SU-DHL-6 (cell line): ENCODE data around the gene NUMB.
A peak's percentile ranks its signal among the peaks of the same experiment; 100 is the strongest.
"Not testable (repeated sequence)": the region's sequence is repeated elsewhere in the genome, so short reads cannot be mapped to it uniquely, and the experiment has no call there.

Source experiments
- H2AFZ ChIP-seq: fragments of 200-600 bp; sonication (generic); 2 replicates; pipeline ENCODE4 v1.6.1; 2014; ENCODE audit warnings: low read depth, mild to moderate bottlenecking, moderate library complexity, mixed read lengths, antibody characterized with exemption, low read length; ENCODE audit not compliant: severe bottlenecking
- H3F3A ChIP-seq: fragments of 200-600 bp; shearing (Covaris generic); 2 replicates; pipeline ENCODE4 v1.6.0; 2016; ENCODE audit warnings: antibody characterized with exemption, mild to moderate bottlenecking; ENCODE audit not compliant: insufficient read depth
- H3K27ac ChIP-seq: fragments of 200-600 bp; sonication (generic); 2 replicates; pipeline ENCODE4 v1.5.1; 2016; ENCODE audit warnings: low read depth, mild to moderate bottlenecking, low read length, moderate library complexity, mixed read lengths
- H3K27me3 ChIP-seq: fragments of 200-600 bp; sonication (generic), shearing (Covaris generic); 2 replicates; pipeline ENCODE4 v1.6.0; 2014; ENCODE audit warnings: mild to moderate bottlenecking, low read length
- H3K36me3 ChIP-seq: fragments of 200-600 bp; sonication (generic); 2 replicates; pipeline ENCODE4 v1.6.1; 2014; ENCODE audit warnings: mild to moderate bottlenecking, low read length, mixed read lengths
- H3K4me2 ChIP-seq: fragments of 300-600, 200-600 bp; shearing (Covaris generic), sonication (generic); 2 replicates; pipeline ENCODE4 v1.6.0; 2014; ENCODE audit warnings: low read length, low read depth, mild to moderate bottlenecking; ENCODE audit not compliant: poor library complexity, severe bottlenecking
- H3K4me3 ChIP-seq: fragments of 200-600 bp; sonication (generic); 2 replicates; pipeline ENCODE4 v1.5.1; 2014; ENCODE audit warnings: antibody characterized with exemption, low read length, mild to moderate bottlenecking, mixed read lengths; ENCODE audit not compliant: insufficient read depth, poor library complexity, severe bottlenecking
- H3K79me2 ChIP-seq: fragments of 200-600 bp; sonication (generic); 2 replicates; pipeline ENCODE4 v1.6.1; 2014; ENCODE audit warnings: mild to moderate bottlenecking, low read length, moderate library complexity; ENCODE audit not compliant: insufficient read depth
- H3K9ac ChIP-seq: fragments of 200-600 bp; sonication (generic); 2 replicates; pipeline ENCODE4 v1.7.0; 2014; ENCODE audit warnings: mild to moderate bottlenecking, low read length
- H3K9me2 ChIP-seq: fragments of 200-600 bp; sonication (generic); replicated peaks from 2 replicates; pipeline ENCODE4 v1.6.1; 2014; ENCODE audit warnings: low read length; ENCODE audit not compliant: insufficient read depth
- H3K9me3 ChIP-seq: fragments of 200-600 bp; sonication (generic); 2 replicates; pipeline ENCODE4 v1.6.1; 2014; ENCODE audit warnings: low read length, mixed read lengths; ENCODE audit not compliant: insufficient read depth
- H4K20me1 ChIP-seq: fragments of 200-600 bp; sonication (generic); 2 replicates; pipeline ENCODE4 v1.6.1; 2014; ENCODE audit warnings: low read depth, mild to moderate bottlenecking, antibody characterized with exemption, low read length, moderate library complexity, mixed read lengths
- EZH2phosphoT487 ChIP-seq: fragments of 200-600 bp; sonication (generic), shearing (Covaris generic); conservative IDR thresholded peaks from 2 replicates; pipeline ENCODE4 v1.6.1; 2018; ENCODE audit warnings: mild to moderate bottlenecking, antibody characterized with exemption, low read length, moderate library complexity, mixed read lengths
- TF ChIP-seq, protein P1 (sequence below): fragments of 200-600 bp; sonication (generic); IDR thresholded peaks from one replicate; pipeline ENCODE4 v1.5.1; 2017; ENCODE audit warnings: antibody characterized with exemption, mild to moderate bottlenecking, low read length, moderate library complexity; ENCODE audit not compliant: insufficient read depth, poor library complexity, severe bottlenecking

The NUMB gene

GRCh38 chr14:73422515-73422914, 35.8 kb downstream of the NUMB start:
- Histone ChIP-seq H2AFZ (no peak overlapping the region), H3K27ac (no peak overlapping the region), H3F3A (no peaks in the 10 kb centered on the region), H4K20me1 (no peaks in the 10 kb centered on the region), H3K4me2 (no peak overlapping the region), H3K9me3 (no peaks in the 10 kb centered on the region), H3K27me3 (no peaks in the 10 kb centered on the region), H3K79me2 (no peaks in the 10 kb centered on the region; the same call in 1 of the 2 replicates), H3K9me2 (no peaks in the 10 kb centered on the region), H3K9ac (no peak overlapping the region), H3K4me3 (no peak overlapping the region), H3K36me3 (no peaks in the 10 kb centered on the region)
- no peak for TF ChIP-seq EZH2phosphoT487
- TF ChIP-seq, protein P1, sequence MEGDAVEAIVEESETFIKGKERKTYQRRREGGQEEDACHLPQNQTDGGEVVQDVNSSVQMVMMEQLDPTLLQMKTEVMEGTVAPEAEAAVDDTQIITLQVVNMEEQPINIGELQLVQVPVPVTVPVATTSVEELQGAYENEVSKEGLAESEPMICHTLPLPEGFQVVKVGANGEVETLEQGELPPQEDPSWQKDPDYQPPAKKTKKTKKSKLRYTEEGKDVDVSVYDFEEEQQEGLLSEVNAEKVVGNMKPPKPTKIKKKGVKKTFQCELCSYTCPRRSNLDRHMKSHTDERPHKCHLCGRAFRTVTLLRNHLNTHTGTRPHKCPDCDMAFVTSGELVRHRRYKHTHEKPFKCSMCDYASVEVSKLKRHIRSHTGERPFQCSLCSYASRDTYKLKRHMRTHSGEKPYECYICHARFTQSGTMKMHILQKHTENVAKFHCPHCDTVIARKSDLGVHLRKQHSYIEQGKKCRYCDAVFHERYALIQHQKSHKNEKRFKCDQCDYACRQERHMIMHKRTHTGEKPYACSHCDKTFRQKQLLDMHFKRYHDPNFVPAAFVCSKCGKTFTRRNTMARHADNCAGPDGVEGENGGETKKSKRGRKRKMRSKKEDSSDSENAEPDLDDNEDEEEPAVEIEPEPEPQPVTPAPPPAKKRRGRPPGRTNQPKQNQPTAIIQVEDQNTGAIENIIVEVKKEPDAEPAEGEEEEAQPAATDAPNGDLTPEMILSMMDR, result no peak

- H3K4me3 ChIP-seq, result no peak overlapping the region
- no peak overlapping the region for H3K27ac ChIP-seq
- H3K9ac ChIP-seq, result no peak overlapping the region
- no peak overlapping the region for H2AFZ ChIP-seq
- no peaks in the 10 kb centered on the region for H3K9me2 ChIP-seq
- H3F3A ChIP-seq, result peaks cover 4% of the 10 kb centered on the region; the same call in 1 of the 2 replicates
- no peaks in the 10 kb centered on the region for H4K20me1 ChIP-seq
- TF ChIP-seq, protein P1, result no peak
- no peak for TF ChIP-seq EZH2phosphoT487
- H3K4me2 ChIP-seq, result no peak overlapping the region
- no peaks in the 10 kb centered on the region for H3K36me3 ChIP-seq
- no peaks in the 10 kb centered on the region for H3K27me3 ChIP-seq
- no peaks in the 10 kb centered on the region for H3K9me3 ChIP-seq
- H3K79me2 ChIP-seq, result peaks cover 4% of the 10 kb centered on the region
Observed at GRCh38 chr14:73418227-73418626, 40.1 kb downstream of the NUMB start.

- H3K9me3 ChIP-seq, H3K36me3 ChIP-seq, H3K27me3 ChIP-seq, H3K79me2 ChIP-seq, H2AFZ ChIP-seq, H3K27ac ChIP-seq, H3K4me3 ChIP-seq, H3K9ac ChIP-seq, H3K4me2 ChIP-seq, H3K9me2 ChIP-seq, H4K20me1 ChIP-seq: not testable (repeated sequence)
- peaks cover 15% of the 10 kb centered on the region for H3F3A ChIP-seq
Observed at GRCh38 chr14:73406248-73406647, 52.1 kb downstream of the NUMB start.

DNA sequence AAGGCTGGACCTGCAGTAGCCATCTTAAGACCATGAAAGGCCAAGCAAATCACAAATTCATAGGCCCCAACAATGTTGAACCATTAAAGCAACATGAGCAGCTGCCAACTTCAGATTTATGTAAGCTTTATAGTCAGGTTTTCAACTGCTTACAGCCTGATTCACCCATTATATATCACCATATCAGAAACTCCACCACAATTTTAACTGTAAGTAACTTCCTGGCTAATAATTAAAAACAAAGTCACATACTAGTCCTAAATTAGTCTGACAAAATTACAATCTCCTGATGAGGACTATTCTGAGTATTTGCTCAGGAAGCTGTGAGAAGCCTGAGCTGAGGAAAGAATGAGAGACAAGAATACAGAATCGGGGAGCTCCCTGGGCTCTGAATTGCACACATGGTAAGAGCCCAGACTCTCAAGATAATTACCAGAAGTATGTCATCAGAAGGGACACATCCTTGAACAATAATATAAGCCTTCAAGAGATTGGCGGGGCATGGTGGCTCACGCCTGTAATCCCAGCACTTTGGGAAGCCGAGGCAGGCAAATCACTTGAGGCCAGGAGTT, 55.1 kb downstream of the NUMB start:
- TF ChIP-seq EZH2phosphoT487, result no peak
- TF ChIP-seq, protein P1, result no peak
- H3K27me3 ChIP-seq, result no peaks in the 10 kb centered on the region
- peak overlapping the region; percentile 51 for H3K27ac ChIP-seq
- H3K79me2 ChIP-seq, result no peaks in the 10 kb centered on the region
- H4K20me1 ChIP-seq, result no peaks in the 10 kb centered on the region
- no peaks in the 10 kb centered on the region for H3K36me3 ChIP-seq
- H3K9ac ChIP-seq, result no peak overlapping the region
- peaks cover 15% of the 10 kb centered on the region for H3F3A ChIP-seq
- H3K9me2 ChIP-seq, result no peaks in the 10 kb centered on the region
- no peak overlapping the region for H3K4me3 ChIP-seq
- no peaks in the 10 kb centered on the region for H3K9me3 ChIP-seq
- H3K4me2 ChIP-seq, result peak overlapping the region; percentile 29
- H2AFZ ChIP-seq, result no peak overlapping the region
